ENCODE results near the gene TSC22D2.

- TF ChIP-seq CTCF (IDR thresholded peaks at IDR 0.05): no peak
- TF ChIP-seq POLR2A (IDR thresholded peaks at IDR 0.05): no peak
Observed at GRCh38 chr3:150421799-150422548, 13.9 kb downstream of the TSC22D2 start.

Measured in thyroid gland (tissue), 4 donors.